Measurements from ENCODE around the gene ING1.
"Not testable (repeated sequence)": the region's sequence is repeated elsewhere in the genome, so short reads cannot be mapped to it uniquely, and the experiment has no call there.

Gene ING1

DNA sequence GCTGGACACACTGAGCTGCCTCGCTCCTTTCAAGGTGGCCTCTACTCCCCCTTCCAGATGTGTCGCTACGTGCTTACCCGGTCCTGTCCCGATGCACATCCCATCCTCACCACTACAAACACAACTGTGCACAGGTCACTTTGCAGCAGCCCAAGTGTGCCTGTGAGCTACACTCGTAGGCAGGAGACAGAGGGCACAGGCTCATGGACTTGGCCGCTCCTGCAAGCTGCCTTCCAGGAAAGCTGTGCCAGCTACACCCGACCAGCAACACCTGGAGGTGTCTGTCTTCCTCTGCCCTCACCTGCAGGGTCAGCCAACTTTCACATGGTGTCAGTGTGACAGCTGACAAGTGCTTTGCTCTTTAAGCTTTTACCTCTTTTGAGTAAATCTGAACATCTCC, 23.0 kb upstream of the ING1 start:
- in situ Hi-C loops (cut with MboI; ENCODE audit: low sequenced_read_pairs): no loop called here

DNA sequence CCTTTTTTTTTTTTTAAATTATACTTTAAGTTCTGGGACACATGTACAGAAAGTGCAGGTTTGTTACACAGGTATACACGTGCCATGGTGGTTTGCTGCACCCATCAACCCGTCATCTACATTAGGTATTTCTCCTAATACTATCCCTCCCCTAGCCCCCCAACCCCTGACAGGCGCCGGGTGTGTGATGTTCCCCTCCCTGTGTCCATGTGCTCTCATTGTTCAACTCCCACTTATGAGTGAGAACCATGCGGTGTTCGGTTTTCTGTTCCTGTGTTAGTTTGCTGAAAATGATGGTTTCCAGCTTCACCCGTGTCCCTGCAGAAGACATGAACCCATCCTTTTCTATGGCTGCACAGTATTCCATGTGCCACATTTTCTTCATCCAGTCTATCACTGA, 17.7 kb upstream of the ING1 start:
- in situ Hi-C loops (cut with MboI; ENCODE audit: low sequenced_read_pairs): not testable (repeated sequence)

DNA sequence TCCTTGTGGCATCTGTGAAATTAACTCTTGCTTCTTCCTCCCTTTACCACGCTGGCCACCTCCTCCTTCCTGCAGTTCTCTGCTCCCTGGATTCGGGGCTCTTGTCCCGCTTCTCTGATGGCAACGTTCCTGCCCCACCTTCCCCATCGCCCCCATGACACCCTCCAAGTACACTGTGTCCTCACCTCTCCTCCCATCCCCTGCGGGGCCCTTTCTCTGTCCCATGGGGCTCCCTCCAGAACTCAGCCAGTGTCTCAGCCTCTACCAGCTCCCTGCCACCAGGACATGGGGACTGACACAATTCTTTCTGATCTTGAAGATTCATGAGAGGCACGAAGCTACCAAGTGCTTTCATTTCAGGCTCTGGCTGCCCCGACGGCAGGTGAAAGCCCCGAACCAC, 16.7 kb upstream of the ING1 start:
- in situ Hi-C loops (cut with MboI; ENCODE audit: low sequenced_read_pairs): no loop called here

DNA sequence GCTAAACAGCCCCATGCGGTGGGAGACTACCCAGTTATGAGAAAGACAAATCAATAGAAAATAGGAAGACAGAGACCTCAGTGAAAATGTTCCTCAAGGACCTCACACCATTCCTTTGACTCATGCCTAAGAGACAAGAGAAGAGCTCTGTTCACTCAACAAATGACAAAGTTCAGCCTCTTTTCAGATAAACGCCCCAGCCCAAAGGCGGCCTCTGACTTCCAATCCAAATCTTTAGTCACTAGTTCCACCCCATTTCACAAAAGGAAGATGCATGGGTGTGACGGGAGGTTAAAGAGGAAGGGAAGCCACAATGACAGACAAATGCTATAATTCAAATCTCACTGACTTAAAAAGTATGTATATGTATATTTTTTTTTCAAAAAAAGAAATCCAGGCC, 15.7 kb upstream of the ING1 start:
- in situ Hi-C loops (cut with MboI; ENCODE audit: low sequenced_read_pairs): no loop called here

DNA sequence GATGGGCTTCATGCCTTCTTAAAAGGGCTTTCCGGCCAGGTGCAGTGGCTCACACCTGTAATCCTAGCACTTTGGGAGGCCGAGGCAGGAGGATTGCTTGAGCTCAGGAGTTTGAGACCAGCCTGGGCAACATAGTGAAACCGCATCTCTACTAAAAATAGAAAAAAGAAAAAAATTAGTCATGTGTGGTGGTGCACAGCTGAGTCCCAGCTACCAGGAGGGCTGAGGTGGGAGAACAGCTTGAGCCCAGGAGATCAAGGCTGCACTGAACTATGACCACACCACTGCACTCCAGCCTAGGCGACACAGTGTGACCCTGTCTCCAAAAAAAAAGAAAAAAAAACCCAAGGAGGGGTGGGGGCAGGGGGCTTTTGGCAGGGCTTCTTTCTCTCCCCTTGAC, 14.8 kb upstream of the ING1 start:
- in situ Hi-C loops (cut with MboI; ENCODE audit: low sequenced_read_pairs): no loop called here

DNA sequence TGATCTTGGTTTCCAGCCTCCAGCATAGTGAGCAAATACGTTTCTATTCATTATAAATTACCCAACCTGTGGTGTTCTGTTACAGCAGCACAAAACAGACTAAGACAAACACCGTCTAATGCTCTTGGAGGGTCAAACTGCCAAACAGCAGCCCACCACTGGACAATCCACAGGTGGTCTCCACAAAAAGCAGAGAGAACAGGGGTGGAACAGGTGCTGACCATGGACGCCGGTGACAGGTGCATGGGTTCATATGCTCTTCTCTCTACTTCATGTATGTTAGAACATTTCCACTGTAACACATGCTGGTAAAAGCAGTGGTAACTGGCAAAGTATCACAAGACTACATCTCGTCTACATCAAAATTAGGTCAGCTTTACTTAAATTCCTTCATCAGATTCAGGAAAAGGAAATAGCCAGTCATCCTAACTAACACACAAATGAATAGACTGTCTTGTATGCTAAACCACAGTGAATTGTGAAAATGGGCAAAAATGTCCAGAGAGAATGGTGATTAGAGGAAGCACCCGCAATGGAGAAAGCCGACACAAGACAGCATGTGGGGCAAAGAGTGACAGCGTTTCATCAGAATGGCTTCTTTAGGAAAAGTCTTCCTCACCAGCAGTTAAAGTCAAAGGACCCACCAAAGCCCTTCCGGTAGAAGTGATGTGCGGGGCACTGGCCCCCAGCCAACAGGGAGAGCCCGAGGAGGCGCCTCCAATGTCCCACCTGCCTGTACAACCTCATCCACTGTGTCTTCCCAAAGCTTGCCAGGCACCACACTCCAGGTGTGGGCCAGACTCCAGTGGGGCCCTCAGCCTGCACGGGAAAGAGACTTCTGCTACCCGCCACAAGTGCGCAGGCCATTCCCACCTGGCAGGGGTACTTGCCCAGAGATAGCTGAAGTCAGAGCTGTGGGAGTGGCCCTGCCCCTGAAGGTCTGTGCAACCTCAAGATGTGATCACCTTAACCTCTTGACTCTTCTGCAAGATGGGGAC, 14.1 kb upstream of the ING1 start:
- in situ Hi-C loops (cut with MboI; ENCODE audit: low sequenced_read_pairs): no loop called here

DNA sequence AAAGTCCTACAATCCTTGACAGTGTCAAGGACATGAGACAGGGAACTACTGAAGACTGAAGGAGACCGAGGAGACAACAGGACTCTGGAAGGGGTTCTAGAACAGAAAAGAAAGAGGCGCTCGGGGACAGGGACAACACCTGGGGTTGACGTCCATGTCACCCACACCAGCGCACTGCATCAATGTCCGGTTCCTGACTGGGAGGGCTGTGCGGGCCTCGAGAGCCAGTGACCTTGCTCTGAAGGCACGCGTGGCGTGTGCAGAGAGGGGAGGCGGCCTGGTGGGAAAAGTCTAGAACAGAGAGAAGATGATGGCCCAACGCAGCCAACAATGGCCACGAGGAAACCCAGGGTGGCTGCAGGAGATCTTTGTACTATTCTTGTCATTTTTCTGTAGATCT, 13.3 kb upstream of the ING1 start:
- in situ Hi-C loops (cut with MboI; ENCODE audit: low sequenced_read_pairs): no loop called here

DNA sequence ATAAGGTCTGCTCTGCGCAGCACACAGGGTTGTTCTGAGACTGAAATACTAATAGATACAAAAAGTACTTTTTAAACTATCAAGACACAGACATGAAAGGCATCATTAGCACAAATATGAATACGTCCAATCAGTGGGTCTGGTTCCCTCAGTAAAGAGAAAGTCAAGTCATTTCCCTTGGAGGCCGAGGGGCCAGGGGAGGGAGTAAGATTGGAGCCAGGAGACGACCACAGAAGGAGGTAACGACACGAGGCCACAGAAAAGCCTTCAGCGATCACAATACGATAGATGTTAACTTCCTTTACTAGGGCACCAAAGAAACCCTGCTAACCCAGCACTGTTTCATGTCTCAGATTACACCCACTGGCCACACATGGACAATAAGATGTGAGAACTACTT, 12.9 kb upstream of the ING1 start:
- in situ Hi-C loops (cut with MboI; ENCODE audit: low sequenced_read_pairs): no loop called here

DNA sequence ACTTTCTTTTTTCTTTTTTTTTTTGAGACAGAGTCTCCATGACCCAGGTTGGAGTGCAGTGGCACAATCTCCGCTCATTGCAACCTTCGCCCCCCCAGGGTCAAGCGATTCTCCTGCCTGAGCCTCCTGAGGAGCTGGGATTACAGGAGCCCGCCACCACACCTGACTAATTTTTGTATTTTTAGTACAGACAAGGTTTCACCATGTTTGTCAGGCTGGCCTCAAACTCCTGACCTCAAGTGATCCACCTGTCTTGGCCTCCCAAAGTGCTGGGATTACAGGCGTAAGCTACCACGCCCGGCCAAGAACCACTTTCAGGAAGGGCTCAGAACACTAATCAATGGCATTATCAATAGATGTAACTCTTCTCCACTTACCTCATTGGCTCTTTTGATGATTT, 12.4 kb upstream of the ING1 start:
- in situ Hi-C loops (cut with MboI; ENCODE audit: low sequenced_read_pairs): not testable (repeated sequence)

DNA sequence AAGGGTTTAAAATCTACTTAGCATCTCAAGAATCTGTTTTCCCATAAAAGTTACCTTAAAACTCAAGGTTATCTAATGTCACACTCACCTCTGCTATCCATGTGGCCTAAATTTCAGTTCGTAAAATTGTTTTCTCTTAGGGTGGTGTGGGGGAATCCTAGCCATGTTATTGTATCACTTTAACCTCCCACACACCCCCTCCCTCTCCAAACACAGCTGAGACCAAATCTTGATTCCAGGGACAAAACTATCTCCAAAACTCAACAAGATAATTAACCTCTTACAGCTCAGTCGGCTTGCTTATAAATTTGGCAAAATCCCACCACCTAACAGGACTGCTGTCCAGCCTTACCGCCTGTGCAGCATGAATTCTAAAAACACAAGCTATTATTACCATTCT, 11.4 kb upstream of the ING1 start:
- in situ Hi-C loops (cut with MboI; ENCODE audit: low sequenced_read_pairs): no loop called here

DNA sequence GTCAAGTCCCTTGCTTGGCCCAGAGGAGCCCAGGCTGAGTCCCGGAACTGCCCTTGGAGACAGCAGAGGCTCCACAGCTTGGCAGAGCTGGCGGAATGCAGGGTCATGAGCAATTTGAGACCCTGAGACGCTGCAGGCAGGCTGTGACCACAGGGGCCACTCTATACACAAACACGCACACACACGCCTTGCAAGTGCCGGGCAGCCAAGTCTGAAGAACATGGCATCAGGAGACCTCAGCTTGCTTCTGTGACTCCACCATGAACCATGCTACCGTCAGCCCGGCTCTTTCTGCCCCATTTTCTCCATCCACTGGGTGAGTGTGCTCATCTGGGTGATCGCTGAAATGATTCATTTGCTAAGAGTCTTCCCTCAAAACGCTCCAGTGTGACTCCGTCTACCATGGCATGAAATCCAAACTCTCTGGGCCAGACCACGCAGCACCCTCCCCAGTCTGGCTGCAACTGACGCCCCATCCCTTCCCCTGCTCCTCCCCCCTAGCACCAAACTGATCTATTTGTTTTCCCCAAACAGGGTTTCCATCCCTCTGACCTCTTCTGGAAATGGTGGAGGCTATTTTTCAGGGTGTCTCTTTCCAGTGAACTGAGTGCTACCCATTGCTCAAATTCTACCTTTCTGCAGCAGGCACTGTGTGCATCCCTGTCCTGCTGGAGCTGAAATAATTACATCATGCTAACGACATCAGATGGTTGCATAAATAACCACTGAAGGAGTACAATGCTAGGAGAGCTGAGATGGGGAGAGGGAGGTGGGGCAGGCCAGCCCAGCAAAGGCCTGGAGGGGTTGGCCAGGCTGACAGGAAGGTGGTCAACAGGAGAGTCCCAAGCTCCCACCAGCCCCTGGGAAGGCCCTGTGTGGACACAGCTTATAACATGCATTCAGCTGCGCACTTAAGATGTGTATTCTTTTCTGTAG, 10.6 kb upstream of the ING1 start:
- in situ Hi-C loops (cut with MboI; ENCODE audit: low sequenced_read_pairs): no loop called here

DNA sequence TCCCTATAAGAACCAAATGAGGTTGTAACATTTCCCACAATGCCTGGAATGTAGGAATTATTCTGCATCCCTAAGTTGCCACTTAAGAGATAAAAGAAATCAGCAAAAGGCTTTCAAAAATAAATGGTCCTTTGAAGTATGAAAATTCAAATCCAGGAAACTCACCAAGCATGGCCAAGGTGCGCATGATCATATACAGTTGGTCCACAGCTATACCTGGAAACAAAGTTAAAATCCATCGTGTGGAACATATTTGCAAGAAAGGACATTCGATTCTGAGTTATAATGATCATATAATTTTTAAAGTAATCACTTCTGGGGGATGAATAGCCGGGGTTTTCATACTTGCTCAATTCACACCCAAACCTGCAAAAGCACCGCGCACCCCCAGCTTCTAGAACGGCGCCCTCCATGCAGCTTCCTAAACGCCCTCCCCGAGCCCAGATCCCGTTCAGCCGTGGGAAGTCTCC, 8.1 kb upstream of the ING1 start:
- in situ Hi-C loops (cut with MboI; ENCODE audit: low sequenced_read_pairs): no loop called here

DNA sequence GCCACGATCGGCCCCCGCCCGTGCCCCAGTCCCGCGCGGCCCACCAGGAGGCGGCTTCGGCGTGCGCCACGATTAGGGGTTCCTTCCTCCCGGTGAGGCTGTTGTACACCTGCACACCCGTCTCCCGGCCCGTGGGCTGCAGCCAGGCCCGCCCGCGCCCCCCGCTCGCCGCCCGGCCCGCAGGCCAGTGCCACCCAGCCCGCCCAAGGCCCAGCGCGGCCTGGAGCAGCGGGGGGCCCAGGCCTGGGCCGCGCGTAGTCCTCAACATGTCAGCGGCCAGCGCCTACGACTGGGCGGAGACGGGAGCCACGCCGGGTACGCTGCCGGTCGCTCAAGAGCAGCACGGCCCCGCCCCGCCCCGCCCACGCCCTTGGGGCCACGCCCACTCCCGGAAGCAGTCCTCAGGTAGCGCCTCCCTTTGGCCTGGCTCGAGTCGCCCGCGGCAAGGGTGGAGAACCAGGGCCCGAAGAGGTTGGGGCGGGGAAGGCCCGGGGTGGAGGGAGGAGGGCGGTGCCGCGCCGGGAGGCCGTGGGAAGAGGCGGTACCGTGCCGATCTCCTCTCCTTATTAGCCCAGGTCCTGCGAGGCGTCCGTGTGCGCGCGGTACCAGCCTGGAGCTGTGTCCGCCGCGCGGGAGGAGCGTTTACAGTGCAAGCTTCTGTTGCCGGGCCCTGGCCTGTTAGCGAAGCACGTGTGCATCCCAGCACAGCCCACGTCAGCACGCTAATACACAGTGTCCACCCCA, 7.5 kb upstream of the ING1 start, which contains the start of gene CARS2:
Gene CARS2, minus strand, starts transcription at position 291 of the 744 bp plus-strand sequence. Its CDS starts 23 bp downstream, at position 268.
- in situ Hi-C loops (cut with MboI; ENCODE audit: low sequenced_read_pairs): no loop called here

DNA sequence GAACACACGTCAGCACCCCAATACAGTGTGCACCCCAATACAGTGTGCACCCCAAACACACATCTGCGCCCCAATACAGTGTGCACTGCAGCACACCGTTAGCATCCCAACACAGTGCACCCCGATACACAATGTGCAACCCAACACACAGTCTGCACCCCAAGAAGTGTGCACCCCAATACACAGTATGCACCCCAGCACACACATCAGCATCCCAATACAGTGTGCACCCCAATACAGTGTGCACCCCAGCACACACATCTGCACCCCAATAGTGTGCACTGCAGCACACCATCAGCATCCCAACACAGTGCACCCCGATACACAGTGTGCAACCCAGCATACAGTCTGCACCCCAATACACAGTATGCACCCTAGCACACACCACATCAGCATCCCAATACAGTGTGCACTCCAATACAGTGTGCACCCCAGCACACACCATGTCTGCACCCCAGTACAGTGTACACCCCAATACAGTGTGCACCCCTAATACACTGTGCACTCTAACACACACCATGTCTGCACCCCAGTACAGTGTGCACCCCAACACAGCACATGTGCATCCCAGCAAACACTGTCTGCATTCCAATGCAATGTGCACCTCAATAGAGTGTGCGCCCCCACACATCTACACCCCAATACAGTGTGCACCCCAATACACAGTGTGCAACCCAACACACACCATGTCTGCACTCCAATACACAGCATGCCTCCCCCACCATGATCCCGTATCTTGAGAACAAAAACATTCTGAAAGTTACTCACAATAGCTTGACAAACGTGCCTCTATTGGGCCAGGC, 6.7 kb upstream of the ING1 start:
- in situ Hi-C loops (cut with MboI; ENCODE audit: low sequenced_read_pairs): no loop called here

DNA sequence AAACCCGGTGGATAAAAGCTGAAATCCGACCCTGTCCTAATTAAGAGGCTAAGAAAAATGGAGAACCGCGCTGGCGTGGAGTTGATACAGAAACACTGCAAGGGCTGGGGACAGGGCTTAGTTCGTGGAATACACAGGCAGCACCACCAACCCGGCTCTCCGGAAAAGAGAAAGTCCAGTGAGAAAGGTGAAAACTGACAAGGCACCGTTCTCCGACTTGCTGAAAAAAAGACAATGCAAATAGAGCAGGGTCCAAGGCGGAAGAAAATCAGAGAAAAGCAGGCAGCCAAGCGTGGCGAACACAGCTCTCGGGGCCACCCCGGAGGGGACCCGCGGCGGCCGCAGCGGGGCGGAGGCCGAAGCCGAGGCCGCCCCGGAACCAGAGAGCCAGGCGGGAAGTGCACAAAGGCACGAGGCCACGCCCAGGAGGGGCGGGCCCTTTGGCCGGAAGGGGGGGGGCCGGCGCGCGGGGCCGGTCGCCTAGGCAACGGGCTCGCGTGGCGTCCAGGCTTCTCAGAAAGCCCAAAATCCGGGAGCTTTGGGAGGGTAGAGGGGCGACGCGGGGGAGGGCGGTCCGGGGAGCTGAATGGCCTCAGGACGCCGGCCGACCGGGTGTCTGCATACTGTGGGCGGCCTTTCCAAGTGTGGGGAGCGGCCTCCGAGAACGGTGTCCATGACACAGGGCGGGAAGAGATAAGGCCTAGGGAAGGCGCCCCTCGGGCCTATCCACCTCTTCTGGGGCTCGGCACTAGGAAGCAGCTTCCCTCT, 1.2 kb upstream of the ING1 start:
- in situ Hi-C loops (cut with MboI; ENCODE audit: low sequenced_read_pairs): no loop called here

DNA sequence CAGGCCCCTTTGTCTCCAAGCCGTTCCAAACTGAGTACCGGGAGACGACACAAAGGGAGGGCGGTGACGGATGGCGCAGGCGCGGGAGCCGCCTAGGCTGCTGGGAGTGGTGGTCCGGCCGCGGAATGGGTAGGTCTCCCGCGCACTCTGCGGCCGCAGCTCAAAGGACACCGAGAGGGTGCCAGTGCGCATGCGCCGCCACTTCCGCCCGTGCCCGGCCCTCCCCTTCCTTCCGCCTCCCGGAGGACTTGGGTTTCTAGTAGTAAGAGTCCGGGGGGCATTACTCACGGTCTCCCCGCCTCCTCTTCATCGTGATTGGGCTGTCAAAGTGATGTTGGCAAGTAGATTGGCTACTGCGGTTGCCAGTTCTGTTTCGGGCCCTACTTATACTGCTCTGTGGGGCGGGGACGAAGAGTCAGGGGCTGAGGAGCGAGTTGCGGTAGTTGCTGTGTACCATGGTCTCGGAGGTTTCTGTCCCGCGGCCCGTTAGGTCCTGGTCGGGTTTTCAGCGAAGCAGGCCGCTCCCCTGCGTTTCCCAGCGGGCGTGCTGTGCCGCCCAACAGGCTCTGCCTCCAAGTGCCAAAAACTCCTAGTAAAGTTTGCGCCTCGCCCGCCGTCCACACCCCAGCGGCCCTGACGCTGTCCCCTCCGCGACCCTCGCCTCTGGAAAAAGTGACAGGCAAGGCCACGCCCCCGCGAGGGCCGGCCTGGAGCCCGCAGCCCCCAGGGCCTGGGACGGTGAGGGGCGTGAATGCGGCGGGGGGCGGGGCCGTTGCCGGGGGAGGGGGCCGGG, 455 bp upstream of the ING1 start:
- in situ Hi-C loops (cut with MboI; ENCODE audit: low sequenced_read_pairs): no loop called here

DNA sequence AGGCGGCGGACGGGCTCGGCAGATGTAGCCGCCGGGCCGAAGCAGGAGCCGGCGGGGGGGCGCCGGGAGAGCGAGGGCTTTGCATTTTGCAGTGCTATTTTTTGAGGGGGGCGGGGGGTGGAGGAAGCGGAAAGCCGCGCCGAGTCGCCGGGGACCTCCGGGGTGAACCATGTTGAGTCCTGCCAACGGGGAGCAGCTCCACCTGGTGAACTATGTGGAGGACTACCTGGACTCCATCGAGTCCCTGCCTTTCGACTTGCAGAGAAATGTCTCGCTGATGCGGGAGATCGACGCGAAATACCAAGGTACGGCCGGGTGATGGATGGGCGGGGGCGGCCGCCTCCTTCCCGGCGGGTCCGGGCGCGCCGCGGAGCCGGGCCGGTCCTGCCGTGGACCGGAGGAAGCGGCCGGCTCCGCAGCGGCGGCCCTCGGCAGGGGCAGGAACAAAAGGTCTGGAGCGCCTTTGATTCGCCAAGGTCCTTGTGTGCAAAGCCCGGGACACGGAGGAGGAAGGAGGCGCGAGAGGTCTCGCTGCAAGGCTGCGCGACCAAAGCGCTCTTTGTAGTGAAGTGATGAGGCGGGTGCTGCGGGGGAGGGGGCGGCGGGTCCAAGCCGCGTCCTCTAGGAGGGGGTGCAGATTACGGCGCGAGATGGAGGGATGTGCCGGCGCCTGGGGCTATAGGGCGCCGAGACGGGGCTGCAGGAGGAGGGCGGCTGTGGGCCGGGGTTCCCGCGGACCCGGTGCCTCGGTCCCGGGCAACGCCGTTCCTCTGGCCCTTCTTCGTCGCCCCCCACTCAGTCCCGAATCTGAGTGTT, 689 bp downstream of the ING1 start:
- in situ Hi-C loops (cut with MboI; ENCODE audit: low sequenced_read_pairs): no loop called here

Measured in HL-60/S4 (cell line).